ENCODE measurements around the gene DCST1. TPM values are rescaled to one million over a fixed set of nuclear protein-coding genes. Genes with fewer than 3 reads are reported as not detected.

DCST1 gene
- total and polyA plus RNA-seq, 2 of the 13 experiments (the other 11 are each of a cell fraction or from before 2014, with no cell fraction given), result 0.04 TPM; not detected in 1

DNA sequence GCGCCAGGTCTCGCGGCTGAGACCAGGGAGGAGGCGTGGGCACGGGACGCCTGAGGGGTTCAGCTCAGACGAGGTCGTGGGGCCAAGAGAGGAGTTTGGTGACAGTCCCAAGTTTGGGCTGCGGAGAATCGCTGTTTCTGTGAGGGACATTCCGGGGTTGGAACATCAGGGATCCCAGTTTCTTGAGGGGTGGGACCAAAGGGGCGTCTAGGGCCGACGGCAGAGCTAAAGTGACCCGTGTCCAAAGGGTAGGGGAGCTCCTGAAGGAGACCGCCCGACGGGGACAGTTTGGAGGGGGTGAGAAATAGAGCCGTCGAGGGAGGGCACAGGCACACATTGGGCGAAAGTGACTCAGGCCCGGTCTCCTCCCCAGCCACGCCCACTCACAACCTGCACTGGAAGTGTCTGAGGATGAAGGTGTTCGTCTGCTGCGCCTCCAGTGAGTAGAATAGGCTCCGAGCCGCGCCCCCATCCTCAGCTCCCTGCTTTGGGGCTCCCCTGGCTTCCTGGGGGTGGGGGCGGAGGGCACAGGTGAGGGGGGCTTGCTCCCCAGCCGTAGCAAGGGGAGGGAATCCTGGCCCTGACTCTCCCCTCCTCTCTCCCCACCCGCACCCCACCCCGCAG lies 52.0 kb downstream of the DCST1 start (continued):
- TF ChIP-seq ZNF574 (CRISPR knock-in tag; IDR thresholded peaks at IDR 0.05) (no peak), ZNF326 (CRISPR knock-in tag; IDR thresholded peaks at IDR 0.05; ENCODE audit: borderline replicate concordance) (no peak), E2F1 (CRISPR knock-in tag; IDR thresholded peaks at IDR 0.05) (no peak), ZNF468 (CRISPR knock-in tag; IDR thresholded peaks at IDR 0.05) (no peak), HNF4G (IDR thresholded peaks at IDR 0.05; ENCODE audit: borderline replicate concordance, low read depth, low read length) (no peak), HNF4G (CRISPR knock-in tag; IDR thresholded peaks at IDR 0.05; ENCODE audit: borderline replicate concordance, low read depth) (no peak), REL (CRISPR knock-in tag; conservative IDR thresholded peaks at IDR 0.05) (no peak), ZNF18 (CRISPR knock-in tag; IDR thresholded peaks at IDR 0.05; ENCODE audit: insufficient replicate concordance) (peak; percentile 9), ZNF235 (CRISPR knock-in tag; IDR thresholded peaks at IDR 0.05; ENCODE audit: borderline replicate concordance) (no peak), ZNF343 (CRISPR knock-in tag; IDR thresholded peaks at IDR 0.05) (no peak), TOE1 (CRISPR knock-in tag; IDR thresholded peaks at IDR 0.05) (no peak), CCDC6 (CRISPR knock-in tag; IDR thresholded peaks at IDR 0.05) (no peak)
- TF ChIP-seq, protein P1, sequence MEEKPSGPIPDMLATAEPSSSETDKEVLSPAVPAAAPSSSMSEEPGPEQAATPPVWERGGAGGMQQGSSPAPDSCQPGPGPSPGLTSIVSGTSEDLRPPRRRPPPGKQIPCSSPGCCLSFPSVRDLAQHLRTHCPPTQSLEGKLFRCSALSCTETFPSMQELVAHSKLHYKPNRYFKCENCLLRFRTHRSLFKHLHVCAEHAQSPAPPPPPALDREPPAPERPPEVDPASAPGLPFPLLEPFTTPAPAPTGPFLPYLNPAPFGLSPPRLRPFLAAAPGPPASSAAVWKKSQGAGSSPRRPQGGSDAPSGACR (CRISPR knock-in tag; IDR thresholded peaks at IDR 0.05), result no peak
- TF ChIP-seq, protein P2, sequence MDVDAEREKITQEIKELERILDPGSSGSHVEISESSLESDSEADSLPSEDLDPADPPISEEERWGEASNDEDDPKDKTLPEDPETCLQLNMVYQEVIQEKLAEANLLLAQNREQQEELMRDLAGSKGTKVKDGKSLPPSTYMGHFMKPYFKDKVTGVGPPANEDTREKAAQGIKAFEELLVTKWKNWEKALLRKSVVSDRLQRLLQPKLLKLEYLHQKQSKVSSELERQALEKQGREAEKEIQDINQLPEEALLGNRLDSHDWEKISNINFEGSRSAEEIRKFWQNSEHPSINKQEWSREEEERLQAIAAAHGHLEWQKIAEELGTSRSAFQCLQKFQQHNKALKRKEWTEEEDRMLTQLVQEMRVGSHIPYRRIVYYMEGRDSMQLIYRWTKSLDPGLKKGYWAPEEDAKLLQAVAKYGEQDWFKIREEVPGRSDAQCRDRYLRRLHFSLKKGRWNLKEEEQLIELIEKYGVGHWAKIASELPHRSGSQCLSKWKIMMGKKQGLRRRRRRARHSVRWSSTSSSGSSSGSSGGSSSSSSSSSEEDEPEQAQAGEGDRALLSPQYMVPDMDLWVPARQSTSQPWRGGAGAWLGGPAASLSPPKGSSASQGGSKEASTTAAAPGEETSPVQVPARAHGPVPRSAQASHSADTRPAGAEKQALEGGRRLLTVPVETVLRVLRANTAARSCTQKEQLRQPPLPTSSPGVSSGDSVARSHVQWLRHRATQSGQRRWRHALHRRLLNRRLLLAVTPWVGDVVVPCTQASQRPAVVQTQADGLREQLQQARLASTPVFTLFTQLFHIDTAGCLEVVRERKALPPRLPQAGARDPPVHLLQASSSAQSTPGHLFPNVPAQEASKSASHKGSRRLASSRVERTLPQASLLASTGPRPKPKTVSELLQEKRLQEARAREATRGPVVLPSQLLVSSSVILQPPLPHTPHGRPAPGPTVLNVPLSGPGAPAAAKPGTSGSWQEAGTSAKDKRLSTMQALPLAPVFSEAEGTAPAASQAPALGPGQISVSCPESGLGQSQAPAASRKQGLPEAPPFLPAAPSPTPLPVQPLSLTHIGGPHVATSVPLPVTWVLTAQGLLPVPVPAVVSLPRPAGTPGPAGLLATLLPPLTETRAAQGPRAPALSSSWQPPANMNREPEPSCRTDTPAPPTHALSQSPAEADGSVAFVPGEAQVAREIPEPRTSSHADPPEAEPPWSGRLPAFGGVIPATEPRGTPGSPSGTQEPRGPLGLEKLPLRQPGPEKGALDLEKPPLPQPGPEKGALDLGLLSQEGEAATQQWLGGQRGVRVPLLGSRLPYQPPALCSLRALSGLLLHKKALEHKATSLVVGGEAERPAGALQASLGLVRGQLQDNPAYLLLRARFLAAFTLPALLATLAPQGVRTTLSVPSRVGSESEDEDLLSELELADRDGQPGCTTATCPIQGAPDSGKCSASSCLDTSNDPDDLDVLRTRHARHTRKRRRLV (CRISPR knock-in tag; IDR thresholded peaks at IDR 0.05), result no peak; the same call in 1 of the 2 replicates
